GM12878 (cell line): ENCODE data around the gene POU6F2. TPM values are rescaled to one million over a fixed set of nuclear protein-coding genes. Genes with fewer than 3 reads are reported as not detected.

Source experiments
- ATAC-seq: fragments of 200-7000 bp; cut with Tn5 transposase; 3 replicates; pipeline ENCODE4 v1.9.1; 2020; ENCODE audit warnings: mild to moderate bottlenecking, moderate library complexity
- BruUV-seq: library from RNA; stranded (reverse); fragments of 400-500 nt; replicated peaks from 2 replicates; lab custom pipeline; 2021; lab: Mats Ljungman, UMichigan
- CTCF ChIA-PET: fragments of 300-600 bp; sonication (Branson Sonifier 250); formaldehyde crosslinking; extraction: SDS; loops from one replicate; lab custom pipeline; 2021; ENCODE audit warnings: inconsistent platforms; lab: Yijun Ruan, JAX
- POLR2A ChIA-PET: fragments of 350-600 bp; formaldehyde crosslinking; extraction: SDS; loops from one replicate; lab custom pipeline; 2021; ENCODE audit warnings: inconsistent platforms; lab: Charles Lee
- RAD21 ChIA-PET: fragments of 300-600 bp; sonication (Branson Sonifier 250); formaldehyde crosslinking; loops from one replicate; lab custom pipeline; 2023; ENCODE audit warnings: antibody characterized with exemption; ENCODE audit not compliant: unreplicated experiment; lab: Charles Lee
- SMC1A ChIA-PET: fragments of 300-600 bp; sonication (Branson Sonifier 250); formaldehyde crosslinking; loops from one replicate; lab custom pipeline; 2023; ENCODE audit not compliant: unreplicated experiment, uncharacterized antibody; lab: Charles Lee
- DNase-seq: peaks from one replicate; pipeline ENCODE4 v3.0.0-alpha.2; 2011; ENCODE audit warnings: low read depth, low spot score
- FAIRE-seq: peaks from 3 replicates; lab custom pipeline; 2011; peaks lifted over from hg19 to GRCh38; lab: Jason Lieb, UNC
- H2AFZ ChIP-seq: 2 replicates; pipeline ENCODE4 v1.6.0; 2011; ENCODE audit warnings: low read depth, low read length, control low read depth; ENCODE audit not compliant: control insufficient read depth
- H3K27ac ChIP-seq: 2 replicates; pipeline ENCODE4 v1.5.1; 2011; ENCODE audit warnings: control low read depth; ENCODE audit not compliant: control insufficient read depth, insufficient read depth
- H3K27me3 ChIP-seq, 2 experiments: replicated peaks in 1 of 2; 2 replicates each; pipeline versions ENCODE4 v1.6.0 to v1.6.1; 2011; ENCODE audit warnings: low read length in 1 of 2; ENCODE audit not compliant: control insufficient read depth in 2 of 2, insufficient read depth in 2 of 2
- H3K36me3 ChIP-seq, 2 experiments: 2 replicates each; pipeline ENCODE4 v1.5.1; 2011; ENCODE audit warnings: low read length in 1 of 2; ENCODE audit not compliant: control insufficient read depth in 2 of 2, insufficient read depth in 2 of 2
- H3K4me1 ChIP-seq: 2 replicates; pipeline ENCODE4 v1.6.1; 2011; ENCODE audit warnings: mild to moderate bottlenecking, low read length, moderate library complexity, mixed read lengths; ENCODE audit not compliant: control insufficient read depth, insufficient read depth
- H3K4me2 ChIP-seq: 2 replicates; pipeline ENCODE4 v1.6.0; 2011; ENCODE audit warnings: control low read depth; ENCODE audit not compliant: control insufficient read depth, insufficient read depth
- H3K4me3 ChIP-seq: fragments of 200-600 bp; sonication (generic); 2 replicates; pipeline ENCODE4 v1.5.1; 2016
- H3K79me2 ChIP-seq: 2 replicates; pipeline ENCODE4 v1.6.0; 2011; ENCODE audit warnings: low read length; ENCODE audit not compliant: control insufficient read depth, insufficient read depth
- H3K9ac ChIP-seq: 2 replicates; pipeline ENCODE4 v1.8.0; 2011; ENCODE audit warnings: low read length, control low read depth, mixed read lengths; ENCODE audit not compliant: control insufficient read depth, insufficient read depth
- H3K9me3 ChIP-seq: replicated peaks from 3 replicates; pipeline ENCODE4 v1.5.1; 2011; ENCODE audit warnings: mild to moderate bottlenecking, low read length; ENCODE audit not compliant: control insufficient read depth, insufficient read depth
- H4K20me1 ChIP-seq: 2 replicates; pipeline ENCODE4 v1.6.0; 2011; ENCODE audit not compliant: control insufficient read depth, insufficient read depth
- BMI1 ChIP-seq: fragments of 450-650 bp; IDR thresholded peaks from 2 replicates; pipeline ENCODE4 v1.6.1; 2016; ENCODE audit warnings: mild to moderate bottlenecking, moderate library complexity, borderline replicate concordance
- CBX5 ChIP-seq: sonication (generic); IDR thresholded peaks from 2 replicates; pipeline ENCODE4 v1.6.1; 2016; ENCODE audit warnings: low read depth, moderate library complexity, mild to moderate bottlenecking, inconsistent platforms
- CREB1 ChIP-seq: IDR thresholded peaks from 2 replicates; pipeline ENCODE4 v1.6.1; 2012; ENCODE audit warnings: low read depth, mild to moderate bottlenecking, inconsistent platforms
- CUX1 ChIP-seq: IDR thresholded peaks from 2 replicates; pipeline ENCODE4 v1.6.1; 2012; ENCODE audit warnings: improper control_type of control experiment, low read depth, low read length; ENCODE audit not compliant: insufficient replicate concordance
- EZH2 ChIP-seq: IDR thresholded peaks from 2 replicates; pipeline ENCODE4 v1.6.1; 2012; ENCODE audit warnings: low read depth, mild to moderate bottlenecking, control low read depth, inconsistent platforms, low read length, borderline replicate concordance; ENCODE audit not compliant: control insufficient read depth
- IRF4 ChIP-seq: IDR thresholded peaks from 2 replicates; pipeline ENCODE4 v1.6.1; 2011; ENCODE audit warnings: low read depth, low read length
- LARP7 ChIP-seq: fragments of 450-650 bp; IDR thresholded peaks from 2 replicates; pipeline ENCODE4 v1.6.1; 2017; ENCODE audit warnings: mild to moderate bottlenecking
- MEF2B ChIP-seq: fragments of 450-650 bp; IDR thresholded peaks from 2 replicates; pipeline ENCODE4 v1.6.1; 2018; ENCODE audit warnings: mild to moderate bottlenecking, moderate library complexity; ENCODE audit not compliant: partially characterized antibody, poor library complexity, severe bottlenecking
- MYB ChIP-seq: fragments of 150-350 bp; IDR thresholded peaks from 2 replicates; pipeline ENCODE4 v1.6.1; 2014; ENCODE audit warnings: mild to moderate bottlenecking, low read depth, low read length, borderline replicate concordance
- NFYA ChIP-seq: IDR thresholded peaks from 2 replicates; pipeline ENCODE4 v1.6.1; 2011; ENCODE audit warnings: low read depth, mild to moderate bottlenecking, low read length, improper control_type of control experiment, borderline replicate concordance
- RAD51 ChIP-seq: fragments of 450-650 bp; IDR thresholded peaks from 2 replicates; pipeline ENCODE4 v1.6.1; 2016; ENCODE audit warnings: moderate library complexity, mild to moderate bottlenecking, inconsistent platforms
- SMARCA5 ChIP-seq: fragments of 450-650 bp; IDR thresholded peaks from 2 replicates; pipeline ENCODE4 v1.6.1; 2017; ENCODE audit warnings: mild to moderate bottlenecking
- WGBS: methylation state at CpG from one replicate; pipeline ENCODE4 v1.1.6; 2016; ENCODE audit warnings: low lambda C conversion rate; ENCODE audit not compliant: insufficient replicate concordance, insufficient coverage; ENCODE audit errors: missing lambda C conversion rate; 5-methylcytosine and 5-hydroxymethylcytosine counted together
- in situ Hi-C: fragments of 300-500 bp; cut with MboI; formaldehyde crosslinking; loops from 9 replicates; pipeline ENCODE4 v1.14.3; 2018; ENCODE audit warnings: mixed read lengths
- intact Hi-C: fragments of 100-400 bp; cut with micrococcal nuclease; formaldehyde crosslinking; loops from one replicate; pipeline ENCODE4 v1.14.2; 2022; ENCODE audit not compliant: unreplicated experiment
- polyA plus RNA-seq, 11 experiments: library from polyadenylated mRNA; depleted of rRNA in 4 of 11; unstranded in 6 of 11; stranded (reverse) in 5 of 11; fragments of >200 nt; fragmentation: Nextera tagmentation in 4 of 11; fragmentation: Illumina TruSeq in 1 of 11; extraction: Ambion mirVana in 4 of 11; extraction: Trizol in 1 of 11; gene quantifications; 1 replicate in 1 of 11; 2 replicates in 10 of 11; pipeline versions ENCODE4 v1.2.1 to v1.2.3, GENCODE V29; 2011 to 2016; ENCODE audit warnings: inconsistent platforms in 2 of 11, missing spikeins in 2 of 11, low read depth in 1 of 11
- total RNA-seq, 4 experiments: library from RNA; depleted of rRNA in 3 of 4; stranded (reverse); fragments of >200 nt in 3 of 4; fragmentation: Illumina TruSeq in 1 of 4; extraction: Trizol in 1 of 4; gene quantifications; 2 replicates each; pipeline versions ENCODE4 v1.2.1 to v1.2.3, GENCODE V29; 2013 to 2021
- TF ChIP-seq, protein P1 (sequence below): IDR thresholded peaks from 2 replicates; pipeline ENCODE4 v1.6.1; 2012; ENCODE audit warnings: mild to moderate bottlenecking, low read depth, low read length
- TF ChIP-seq, protein P2 (sequence below): fragments of 450-650 bp; IDR thresholded peaks from 2 replicates; pipeline ENCODE4 v1.6.1; 2018; ENCODE audit warnings: borderline replicate concordance, mild to moderate bottlenecking; ENCODE audit not compliant: partially characterized antibody

POU6F2 gene
- total and polyA plus RNA-seq, 10 of the 15 experiments (the other 5 are each of a cell fraction or from before 2014, with no cell fraction given): 0.10 TPM; not detected in 9

GRCh38 chr7:39430441-39430840, 452.7 kb downstream of the POU6F2 start:
- Histone ChIP-seq H3K79me2 (no peaks in the 10 kb centered on the region), H3K4me3 (no peak overlapping the region), H3K4me2 (no peak overlapping the region), H4K20me1 (no peaks in the 10 kb centered on the region), H3K9me3 (no peaks in the 10 kb centered on the region), H3K27me3 (no peaks in the 10 kb centered on the region), H3K4me1 (no peaks in the 10 kb centered on the region), H3K36me3 (no peaks in the 10 kb centered on the region), H3K27ac (no peak overlapping the region), H2AFZ (no peak overlapping the region), H3K9ac (no peak overlapping the region)
- ATAC-seq (no peak), DNase-seq (no peak), FAIRE-seq (no peak)
- ChIA-PET SMC1A (no interaction called here), POLR2A (no interaction called here), RAD21 (no interaction called here), CTCF (no interaction called here)
- 57% methylated on average over 6 of the region's 6 CpGs for WGBS
- intact Hi-C loops: no loop called here
- BruUV-seq: no TSS peak
- in situ Hi-C loops: no loop called here
- no peak for TF ChIP-seq IRF4
- no peak for TF ChIP-seq MEF2B
- no peak for TF ChIP-seq NFYA
- TF ChIP-seq, protein P1, sequence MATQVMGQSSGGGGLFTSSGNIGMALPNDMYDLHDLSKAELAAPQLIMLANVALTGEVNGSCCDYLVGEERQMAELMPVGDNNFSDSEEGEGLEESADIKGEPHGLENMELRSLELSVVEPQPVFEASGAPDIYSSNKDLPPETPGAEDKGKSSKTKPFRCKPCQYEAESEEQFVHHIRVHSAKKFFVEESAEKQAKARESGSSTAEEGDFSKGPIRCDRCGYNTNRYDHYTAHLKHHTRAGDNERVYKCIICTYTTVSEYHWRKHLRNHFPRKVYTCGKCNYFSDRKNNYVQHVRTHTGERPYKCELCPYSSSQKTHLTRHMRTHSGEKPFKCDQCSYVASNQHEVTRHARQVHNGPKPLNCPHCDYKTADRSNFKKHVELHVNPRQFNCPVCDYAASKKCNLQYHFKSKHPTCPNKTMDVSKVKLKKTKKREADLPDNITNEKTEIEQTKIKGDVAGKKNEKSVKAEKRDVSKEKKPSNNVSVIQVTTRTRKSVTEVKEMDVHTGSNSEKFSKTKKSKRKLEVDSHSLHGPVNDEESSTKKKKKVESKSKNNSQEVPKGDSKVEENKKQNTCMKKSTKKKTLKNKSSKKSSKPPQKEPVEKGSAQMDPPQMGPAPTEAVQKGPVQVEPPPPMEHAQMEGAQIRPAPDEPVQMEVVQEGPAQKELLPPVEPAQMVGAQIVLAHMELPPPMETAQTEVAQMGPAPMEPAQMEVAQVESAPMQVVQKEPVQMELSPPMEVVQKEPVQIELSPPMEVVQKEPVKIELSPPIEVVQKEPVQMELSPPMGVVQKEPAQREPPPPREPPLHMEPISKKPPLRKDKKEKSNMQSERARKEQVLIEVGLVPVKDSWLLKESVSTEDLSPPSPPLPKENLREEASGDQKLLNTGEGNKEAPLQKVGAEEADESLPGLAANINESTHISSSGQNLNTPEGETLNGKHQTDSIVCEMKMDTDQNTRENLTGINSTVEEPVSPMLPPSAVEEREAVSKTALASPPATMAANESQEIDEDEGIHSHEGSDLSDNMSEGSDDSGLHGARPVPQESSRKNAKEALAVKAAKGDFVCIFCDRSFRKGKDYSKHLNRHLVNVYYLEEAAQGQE: no peak
- TF ChIP-seq EZH2: no peak
- no peak for TF ChIP-seq CUX1
- no peak for TF ChIP-seq BMI1
- TF ChIP-seq CBX5: no peak
- TF ChIP-seq, protein P2, sequence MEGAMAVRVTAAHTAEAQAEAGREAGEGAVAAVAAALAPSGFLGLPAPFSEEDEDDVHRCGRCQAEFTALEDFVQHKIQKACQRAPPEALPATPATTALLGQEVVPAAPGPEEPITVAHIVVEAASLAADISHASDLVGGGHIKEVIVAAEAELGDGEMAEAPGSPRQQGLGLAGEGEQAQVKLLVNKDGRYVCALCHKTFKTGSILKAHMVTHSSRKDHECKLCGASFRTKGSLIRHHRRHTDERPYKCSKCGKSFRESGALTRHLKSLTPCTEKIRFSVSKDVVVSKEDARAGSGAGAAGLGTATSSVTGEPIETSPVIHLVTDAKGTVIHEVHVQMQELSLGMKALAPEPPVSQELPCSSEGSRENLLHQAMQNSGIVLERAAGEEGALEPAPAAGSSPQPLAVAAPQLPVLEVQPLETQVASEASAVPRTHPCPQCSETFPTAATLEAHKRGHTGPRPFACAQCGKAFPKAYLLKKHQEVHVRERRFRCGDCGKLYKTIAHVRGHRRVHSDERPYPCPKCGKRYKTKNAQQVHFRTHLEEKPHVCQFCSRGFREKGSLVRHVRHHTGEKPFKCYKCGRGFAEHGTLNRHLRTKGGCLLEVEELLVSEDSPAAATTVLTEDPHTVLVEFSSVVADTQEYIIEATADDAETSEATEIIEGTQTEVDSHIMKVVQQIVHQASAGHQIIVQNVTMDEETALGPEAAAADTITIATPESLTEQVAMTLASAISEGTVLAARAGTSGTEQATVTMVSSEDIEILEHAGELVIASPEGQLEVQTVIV: no peak
- no peak for TF ChIP-seq CREB1
- no peak for TF ChIP-seq LARP7
- no peak for TF ChIP-seq SMARCA5
- no peak for TF ChIP-seq RAD51
- TF ChIP-seq MYB: no peak
